GM12892 (cell line): ENCODE data around the gene NLRC3.

Experiments used
- DNase-seq: peaks from one replicate; pipeline ENCODE4 v3.0.0; 2011; ENCODE audit not compliant: insufficient read length
- FAIRE-seq: peaks from 2 replicates; lab custom pipeline; 2011; peaks lifted over from hg19 to GRCh38; lab: Jason Lieb, UNC
- POLR2A ChIP-seq: IDR thresholded peaks from 2 replicates; pipeline ENCODE4 v1.6.1; 2011; ENCODE audit warnings: low read depth, low read length, control low read depth
- POLR2AphosphoS5 ChIP-seq: IDR thresholded peaks from 2 replicates; pipeline ENCODE4 v1.6.1; 2011; ENCODE audit warnings: low read depth, low read length, control low read depth
- TAF1 ChIP-seq: IDR thresholded peaks from 2 replicates; pipeline ENCODE4 v1.6.1; 2011; ENCODE audit warnings: low read depth, mild to moderate bottlenecking, control low read depth, low read length, borderline replicate concordance

The NLRC3 gene

GRCh38 chr16:3595521-3596021 lies 18.4 kb upstream of the NLRC3 start:
- no peak for DNase-seq
- FAIRE-seq = no peak
- no peak for TF ChIP-seq POLR2A

- TF ChIP-seq POLR2A (no peak), POLR2AphosphoS5 (no peak), TAF1 (no peak)
- no peak for FAIRE-seq
- DNase-seq = no peak
Measured at GRCh38 chr16:3595110-3595486, 17.9 kb upstream of the NLRC3 start.

GRCh38 chr16:3594316-3595109 lies 17.3 kb upstream of the NLRC3 start:
- TF ChIP-seq POLR2A (no peak), POLR2AphosphoS5 (no peak), TAF1 (no peak)
- DNase-seq (no peak), FAIRE-seq (no peak)

GRCh38 chr16:3592559-3592958 lies 15.4 kb upstream of the NLRC3 start:
- TF ChIP-seq POLR2A = no peak
- TF ChIP-seq POLR2AphosphoS5 = no peak
- TF ChIP-seq TAF1 = no peak
- DNase-seq (no peak), FAIRE-seq (no peak)

- FAIRE-seq (no peak), DNase-seq (no peak)
- TF ChIP-seq POLR2A = no peak
- TF ChIP-seq POLR2AphosphoS5 = no peak
- no peak for TF ChIP-seq TAF1
Measured at GRCh38 chr16:3591991-3592390, 14.8 kb upstream of the NLRC3 start.

GRCh38 chr16:3591436-3591803 lies 14.2 kb upstream of the NLRC3 start:
- no peak for FAIRE-seq
- no peak for DNase-seq
- TF ChIP-seq POLR2A = no peak
- TF ChIP-seq POLR2AphosphoS5 = no peak
- no peak for TF ChIP-seq TAF1

- no peak for DNase-seq
- TF ChIP-seq TAF1 (no peak), POLR2A (no peak), POLR2AphosphoS5 (no peak)
- no peak for FAIRE-seq
Measured at GRCh38 chr16:3590736-3591435, 13.7 kb upstream of the NLRC3 start.

GRCh38 chr16:3589991-3590701 lies 12.9 kb upstream of the NLRC3 start:
- DNase-seq (no peak), FAIRE-seq (no peak)

GRCh38 chr16:3589441-3589921 lies 12.3 kb upstream of the NLRC3 start:
- FAIRE-seq (no peak), DNase-seq (no peak)
- TF ChIP-seq POLR2A (no peak), POLR2AphosphoS5 (no peak), TAF1 (no peak)

More at GRCh38 chr16:3589991-3590701, 12.9 kb upstream of the NLRC3 start:
- no peak for TF ChIP-seq POLR2A
- no peak for TF ChIP-seq POLR2AphosphoS5
- TF ChIP-seq TAF1 = no peak

- DNase-seq = no peak
- no peak for FAIRE-seq
- TF ChIP-seq POLR2A (no peak), TAF1 (no peak), POLR2AphosphoS5 (no peak)
Measured at GRCh38 chr16:3589001-3589400, 11.8 kb upstream of the NLRC3 start.

GRCh38 chr16:3587547-3588110 lies 10.4 kb upstream of the NLRC3 start:
- no peak for TF ChIP-seq POLR2AphosphoS5
- no peak for TF ChIP-seq TAF1
- no peak for TF ChIP-seq POLR2A
- DNase-seq = no peak
- FAIRE-seq = no peak
